Measurements from ENCODE around the gene RPL37A.

GRCh38 chr2:216522892-216523502 lies 24.4 kb downstream of the RPL37A start:
- TF ChIP-seq CTCF (IDR thresholded peaks at IDR 0.05) (no peak), POLR2A (IDR thresholded peaks at IDR 0.05) (no peak)

Measured in thyroid gland (tissue), 4 donors.